MM.1S (cell line): ENCODE data around the gene RERE.

Experiments
- DNase-seq: peaks from one replicate; pipeline ENCODE4 v3.0.0-alpha.2; 2015
- H2AFZ ChIP-seq: fragments of 300-600 bp; sonication (generic); 2 replicates; pipeline ENCODE4 v1.6.0; 2016; ENCODE audit warnings: antibody characterized with exemption, low read length
- H3F3A ChIP-seq: fragments of 300-600 bp; sonication (generic); 2 replicates; pipeline ENCODE4 v1.6.1; 2016; ENCODE audit warnings: mild to moderate bottlenecking, antibody characterized with exemption, low read length, moderate library complexity, mixed read lengths; ENCODE audit not compliant: insufficient read depth
- H3K27ac ChIP-seq: fragments of 300-600 bp; sonication (generic); 2 replicates; pipeline ENCODE4 v1.5.1; 2016; ENCODE audit warnings: mild to moderate bottlenecking, low read length
- H3K27me3 ChIP-seq: fragments of 300-600 bp; sonication (generic); replicated peaks from 2 replicates; pipeline ENCODE4 v1.6.0; 2016; ENCODE audit warnings: low read length; ENCODE audit not compliant: insufficient read depth
- H3K36me3 ChIP-seq: fragments of 300-600 bp; sonication (generic); replicated peaks from 2 replicates; pipeline ENCODE4 v1.6.1; 2016; ENCODE audit warnings: mild to moderate bottlenecking, low read length, mixed read lengths; ENCODE audit not compliant: insufficient read depth
- H3K4me1 ChIP-seq: fragments of 300-600 bp; sonication (generic); 2 replicates; pipeline ENCODE4 v1.6.1; 2016; ENCODE audit warnings: low read length, mixed read lengths
- H3K4me2 ChIP-seq: fragments of 300-600 bp; sonication (generic); 2 replicates; pipeline ENCODE4 v1.6.0; 2016; ENCODE audit warnings: low read depth, low read length
- H3K4me3 ChIP-seq: fragments of 300-600 bp; sonication (generic); 2 replicates; pipeline ENCODE4 v1.5.1; 2016; ENCODE audit warnings: low read length, mixed read lengths
- H3K79me2 ChIP-seq: fragments of 300-600 bp; sonication (generic); 2 replicates; pipeline ENCODE4 v1.6.1; 2016; ENCODE audit warnings: mixed run types, low read length, mixed read lengths
- H3K9ac ChIP-seq: fragments of 300-600 bp; sonication (generic); 2 replicates; pipeline ENCODE4 v1.6.1; 2016; ENCODE audit warnings: low read length, mixed read lengths
- H3K9me2 ChIP-seq: fragments of 300-600 bp; sonication (generic); replicated peaks from 2 replicates; pipeline ENCODE4 v1.6.1; 2016; ENCODE audit warnings: mild to moderate bottlenecking, low read length, mixed read lengths; ENCODE audit not compliant: insufficient read depth
- H3K9me3 ChIP-seq: fragments of 300-600 bp; sonication (generic); replicated peaks from 2 replicates; pipeline ENCODE4 v1.6.1; 2016; ENCODE audit warnings: mild to moderate bottlenecking, low read length, mixed read lengths; ENCODE audit not compliant: insufficient read depth
- H4K20me1 ChIP-seq: fragments of 300-600 bp; sonication (generic); 2 replicates; pipeline ENCODE4 v1.6.1; 2016; ENCODE audit warnings: mild to moderate bottlenecking, low read length, moderate library complexity, mixed read lengths; ENCODE audit not compliant: insufficient read depth
- EZH2 ChIP-seq: fragments of 300-600 bp; sonication (generic); optimal IDR thresholded peaks from 2 replicates; pipeline ENCODE3; 2017; ENCODE audit warnings: low read depth, mild to moderate bottlenecking, antibody characterized with exemption, low read length, mixed read lengths
- EZH2phosphoT487 ChIP-seq: fragments of 300-600 bp; sonication (generic); IDR thresholded peaks from 2 replicates; pipeline ENCODE4 v1.6.1; 2018; ENCODE audit warnings: antibody characterized with exemption, low read length
- TF ChIP-seq, protein P1 (sequence below): fragments of 300-600 bp; sonication (generic); IDR thresholded peaks from 2 replicates; pipeline ENCODE4 v1.5.1; 2016; ENCODE audit warnings: antibody characterized with exemption, low read length, mixed read lengths

Gene RERE

GRCh38 chr1:8583031-8583430 lies 234.4 kb downstream of the RERE start:
- Histone ChIP-seq H3K27ac (no peak overlapping the region), H3K27me3 (no peaks in the 10 kb centered on the region)

DNA sequence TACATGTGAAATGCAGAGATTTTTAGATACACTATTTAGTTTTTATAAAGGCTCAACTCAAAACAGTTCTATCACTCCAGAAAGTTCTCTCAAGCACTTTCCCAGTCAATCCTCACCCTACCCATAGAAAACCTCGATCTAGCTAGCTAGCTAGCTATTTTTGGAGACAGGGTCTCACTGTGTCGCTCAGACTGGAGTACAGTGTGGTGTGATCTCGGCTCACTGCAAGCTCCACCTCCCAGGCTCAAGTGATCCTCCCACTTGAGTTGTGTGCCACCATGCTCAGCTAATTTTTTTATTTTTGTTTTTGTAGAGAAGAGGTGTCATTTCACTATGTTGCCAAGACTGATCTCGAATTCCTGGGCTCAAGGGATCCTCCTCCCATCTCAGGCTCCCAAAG lies 236.9 kb downstream of the RERE start:
- H3F3A ChIP-seq = no peaks in the 10 kb centered on the region
- H3K4me2 ChIP-seq = no peak overlapping the region
- peaks cover 38% of the 10 kb centered on the region for H3K79me2 ChIP-seq
- H3K27me3 ChIP-seq = no peaks in the 10 kb centered on the region
- H4K20me1 ChIP-seq = no peaks in the 10 kb centered on the region
- no peak for DNase-seq
- TF ChIP-seq, protein P1, sequence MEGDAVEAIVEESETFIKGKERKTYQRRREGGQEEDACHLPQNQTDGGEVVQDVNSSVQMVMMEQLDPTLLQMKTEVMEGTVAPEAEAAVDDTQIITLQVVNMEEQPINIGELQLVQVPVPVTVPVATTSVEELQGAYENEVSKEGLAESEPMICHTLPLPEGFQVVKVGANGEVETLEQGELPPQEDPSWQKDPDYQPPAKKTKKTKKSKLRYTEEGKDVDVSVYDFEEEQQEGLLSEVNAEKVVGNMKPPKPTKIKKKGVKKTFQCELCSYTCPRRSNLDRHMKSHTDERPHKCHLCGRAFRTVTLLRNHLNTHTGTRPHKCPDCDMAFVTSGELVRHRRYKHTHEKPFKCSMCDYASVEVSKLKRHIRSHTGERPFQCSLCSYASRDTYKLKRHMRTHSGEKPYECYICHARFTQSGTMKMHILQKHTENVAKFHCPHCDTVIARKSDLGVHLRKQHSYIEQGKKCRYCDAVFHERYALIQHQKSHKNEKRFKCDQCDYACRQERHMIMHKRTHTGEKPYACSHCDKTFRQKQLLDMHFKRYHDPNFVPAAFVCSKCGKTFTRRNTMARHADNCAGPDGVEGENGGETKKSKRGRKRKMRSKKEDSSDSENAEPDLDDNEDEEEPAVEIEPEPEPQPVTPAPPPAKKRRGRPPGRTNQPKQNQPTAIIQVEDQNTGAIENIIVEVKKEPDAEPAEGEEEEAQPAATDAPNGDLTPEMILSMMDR = no peak
- no peak for TF ChIP-seq EZH2
- TF ChIP-seq EZH2phosphoT487 = no peak
- H3K36me3 ChIP-seq = no peaks in the 10 kb centered on the region
- H3K4me3 ChIP-seq = no peak overlapping the region
- no peaks in the 10 kb centered on the region for H3K9me2 ChIP-seq
- no peak overlapping the region for H3K27ac ChIP-seq
- no peak overlapping the region for H2AFZ ChIP-seq
- no peaks in the 10 kb centered on the region for H3K4me1 ChIP-seq
- no peak overlapping the region for H3K9ac ChIP-seq
- no peaks in the 10 kb centered on the region for H3K9me3 ChIP-seq

More at GRCh38 chr1:8583031-8583430, 234.4 kb downstream of the RERE start:
- Histone ChIP-seq H3K4me2 (no peak overlapping the region), H2AFZ (no peak overlapping the region), H3K4me3 (no peak overlapping the region), H4K20me1 (no peaks in the 10 kb centered on the region), H3K79me2 (peaks cover 60% of the 10 kb centered on the region), H3K4me1 (no peaks in the 10 kb centered on the region), H3K36me3 (no peaks in the 10 kb centered on the region), H3K9ac (no peak overlapping the region), H3F3A (no peaks in the 10 kb centered on the region), H3K9me2 (no peaks in the 10 kb centered on the region), H3K9me3 (no peaks in the 10 kb centered on the region)
- TF ChIP-seq EZH2 = no peak
- TF ChIP-seq EZH2phosphoT487 = no peak
- no peak for DNase-seq

DNA sequence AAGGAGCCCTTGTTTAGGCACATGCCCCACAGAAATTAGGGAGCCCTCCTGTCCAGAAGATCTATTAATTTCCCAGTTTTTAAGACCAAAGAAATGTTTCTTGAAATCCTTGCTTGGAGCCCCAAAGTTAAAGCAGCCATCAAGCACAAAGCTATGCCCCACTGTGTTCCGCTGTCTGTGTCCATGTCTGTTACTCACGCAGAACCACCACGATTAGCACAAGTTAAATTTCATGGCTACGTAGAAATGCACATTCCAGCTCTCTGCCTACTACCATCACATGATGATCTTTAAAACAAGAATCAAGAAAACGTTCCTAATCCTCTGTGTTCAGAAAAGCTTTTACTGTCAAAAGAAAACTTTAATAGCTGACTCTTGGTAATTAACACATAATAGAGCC lies 238.5 kb downstream of the RERE start:
- no peak overlapping the region for H3K4me2 ChIP-seq
- no peak for DNase-seq
- no peaks in the 10 kb centered on the region for H3K36me3 ChIP-seq
- H3K27ac ChIP-seq = no peak overlapping the region
- H3K27me3 ChIP-seq = no peaks in the 10 kb centered on the region
- H4K20me1 ChIP-seq = no peaks in the 10 kb centered on the region
- no peaks in the 10 kb centered on the region for H3F3A ChIP-seq
- TF ChIP-seq, protein P1 = no peak
- TF ChIP-seq EZH2 = no peak
- no peak for TF ChIP-seq EZH2phosphoT487
- H2AFZ ChIP-seq = no peak overlapping the region
- no peak overlapping the region for H3K9ac ChIP-seq
- H3K4me3 ChIP-seq = no peak overlapping the region
- no peaks in the 10 kb centered on the region for H3K9me3 ChIP-seq
- no peaks in the 10 kb centered on the region for H3K4me1 ChIP-seq
- H3K9me2 ChIP-seq = no peaks in the 10 kb centered on the region
- peaks cover 27% of the 10 kb centered on the region for H3K79me2 ChIP-seq

DNA sequence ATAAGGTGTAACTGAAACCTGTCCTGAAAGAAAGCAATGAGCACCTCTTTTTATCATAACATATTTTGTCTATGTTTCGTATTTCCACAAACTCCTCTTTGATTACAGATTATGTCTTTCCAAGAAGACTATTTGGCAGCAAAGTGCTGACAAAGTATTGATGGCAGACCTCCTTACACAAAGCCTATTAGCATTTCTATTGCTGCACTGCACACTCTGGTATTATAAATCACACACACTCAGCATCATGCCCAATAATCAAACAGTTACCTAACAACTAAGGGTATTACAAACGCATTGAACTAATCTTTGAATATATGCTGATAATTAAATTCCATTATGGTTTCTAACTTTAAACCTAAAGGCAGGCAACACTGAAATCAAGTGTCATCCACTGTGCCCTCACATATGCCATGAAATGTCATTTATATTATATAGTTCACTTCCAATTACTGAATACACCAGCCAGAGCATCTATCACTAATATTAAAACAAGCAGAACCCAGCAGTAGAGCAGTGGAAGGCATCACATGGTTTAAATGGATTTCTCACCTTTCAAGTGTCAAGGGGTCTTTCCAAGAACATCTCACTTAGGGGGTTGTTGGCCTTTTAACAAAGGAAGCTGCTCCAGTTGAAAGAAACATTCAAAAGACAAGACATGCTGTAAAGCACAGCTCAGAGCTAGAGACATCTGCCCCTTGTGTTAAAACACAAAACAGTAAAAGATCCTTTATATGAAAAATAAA lies 239.1 kb downstream of the RERE start:
- H3K4me2 ChIP-seq = no peak overlapping the region
- H4K20me1 ChIP-seq = no peaks in the 10 kb centered on the region
- H3K27ac ChIP-seq = no peak overlapping the region
- no peak overlapping the region for H2AFZ ChIP-seq
- no peaks in the 10 kb centered on the region for H3K27me3 ChIP-seq
- no peaks in the 10 kb centered on the region for H3F3A ChIP-seq
- peaks cover 26% of the 10 kb centered on the region for H3K79me2 ChIP-seq
- no peaks in the 10 kb centered on the region for H3K36me3 ChIP-seq
- TF ChIP-seq EZH2 (no peak), EZH2phosphoT487 (no peak)
- TF ChIP-seq, protein P1 = no peak
- no peaks in the 10 kb centered on the region for H3K9me2 ChIP-seq
- H3K4me1 ChIP-seq = no peaks in the 10 kb centered on the region
- no peaks in the 10 kb centered on the region for H3K9me3 ChIP-seq
- no peak overlapping the region for H3K9ac ChIP-seq
- no peak overlapping the region for H3K4me3 ChIP-seq
- DNase-seq = no peak
